WTC11 (cell line): ENCODE measurements around the gene CLTA. TPM values are rescaled to one million over a fixed set of nuclear protein-coding genes. Genes with fewer than 3 reads are reported as not detected.

Source experiments
- ATAC-seq: fragments of 200-7000 bp; cut with Tn5 transposase; 2 replicates; pipeline ENCODE4 v1.10.0; 2021; ENCODE audit warnings: mild to moderate bottlenecking, moderate library complexity
- CTCF ChIA-PET: fragments of 300-600 bp; sonication (Branson Sonifier 250); formaldehyde crosslinking; loops from one replicate; lab custom pipeline; 2021; ENCODE audit warnings: antibody characterized with exemption; lab: Charles Lee
- POLR2A ChIA-PET: fragments of 350-600 bp; sonication (Branson Sonifier 250); formaldehyde crosslinking; loops from one replicate; lab custom pipeline; 2021; ENCODE audit warnings: antibody characterized with exemption; lab: Charles Lee
- DNase-seq: peaks from one replicate; pipeline ENCODE4 v3.0.0; 2021; ENCODE audit warnings: low spot score
- H3K27ac Mint-ChIP-seq: 2 replicates; pipeline ENCODE4 v1.8.0; 2021; ENCODE audit warnings: mixed read lengths
- H3K27me3 Mint-ChIP-seq: 2 replicates; pipeline ENCODE4 v1.8.0; 2021; ENCODE audit warnings: low read depth, mild to moderate bottlenecking, moderate library complexity, mixed read lengths
- H3K36me3 Mint-ChIP-seq: 2 replicates; pipeline ENCODE4 v1.8.0; 2021; ENCODE audit warnings: mixed read lengths
- H3K4me1 Mint-ChIP-seq: 2 replicates; pipeline ENCODE4 v1.8.0; 2022; ENCODE audit warnings: mixed read lengths
- H3K4me3 Mint-ChIP-seq: 2 replicates; pipeline ENCODE4 v1.8.0; 2021; ENCODE audit warnings: mild to moderate bottlenecking, moderate library complexity, mixed read lengths
- H3K9me3 Mint-ChIP-seq: 2 replicates; pipeline ENCODE4 v1.8.0; 2021; ENCODE audit warnings: mixed read lengths
- AFF4 ChIP-seq: sonication (generic); formaldehyde crosslinking; IDR thresholded peaks from 2 replicates; pipeline ENCODE4 v1.8.1; 2023; ENCODE audit warnings: mild to moderate bottlenecking, missing genetic modification reagents, borderline replicate concordance
- ATF1 ChIP-seq: sonication (generic); formaldehyde crosslinking; IDR thresholded peaks from 2 replicates; pipeline ENCODE4 v1.8.1; 2023; ENCODE audit warnings: mild to moderate bottlenecking, moderate library complexity, missing genetic modification reagents
- ATF2 ChIP-seq: sonication (generic); formaldehyde crosslinking; IDR thresholded peaks from 2 replicates; pipeline ENCODE4 v1.8.1; 2022; ENCODE audit warnings: low read depth, missing genetic modification reagents, borderline replicate concordance
- CTCF ChIP-seq: fragments of 200-600 bp; IDR thresholded peaks from 2 replicates; pipeline ENCODE4 v1.8.0; 2022; ENCODE audit warnings: antibody characterized with exemption
- E2F4 ChIP-seq: sonication (generic); formaldehyde crosslinking; IDR thresholded peaks from 2 replicates; pipeline ENCODE4 v1.8.1; 2022; ENCODE audit warnings: low read depth, mild to moderate bottlenecking, moderate library complexity, missing genetic modification reagents, borderline replicate concordance
- ESRRA ChIP-seq: sonication (generic); formaldehyde crosslinking; IDR thresholded peaks from 2 replicates; pipeline ENCODE4 v1.8.1; 2022; ENCODE audit warnings: mild to moderate bottlenecking, missing genetic modification reagents, borderline replicate concordance
- ETV6 ChIP-seq: sonication (generic); formaldehyde crosslinking; IDR thresholded peaks from 2 replicates; pipeline ENCODE4 v1.8.1; 2022; ENCODE audit warnings: mild to moderate bottlenecking, missing genetic modification reagents
- FOXK1 ChIP-seq: sonication (generic); formaldehyde crosslinking; IDR thresholded peaks from 2 replicates; pipeline ENCODE4 v1.8.0; 2022; ENCODE audit warnings: mild to moderate bottlenecking, moderate library complexity, missing genetic modification reagents
- FOXP1 ChIP-seq: sonication (generic); formaldehyde crosslinking; IDR thresholded peaks from 2 replicates; pipeline ENCODE4 v1.8.0; 2022; ENCODE audit warnings: missing genetic modification reagents, mild to moderate bottlenecking, moderate library complexity, borderline replicate concordance
- MAX ChIP-seq: sonication (generic); formaldehyde crosslinking; IDR thresholded peaks from 2 replicates; pipeline ENCODE4 v1.8.0; 2022; ENCODE audit warnings: mild to moderate bottlenecking, missing genetic modification reagents
- MYBL2 ChIP-seq: sonication (generic); formaldehyde crosslinking; IDR thresholded peaks from 2 replicates; pipeline ENCODE4 v1.8.1; 2023; ENCODE audit warnings: mild to moderate bottlenecking, moderate library complexity, missing genetic modification reagents
- NFYB ChIP-seq: sonication (generic); formaldehyde crosslinking; conservative IDR thresholded peaks from 2 replicates; pipeline ENCODE4 v1.8.0; 2022; ENCODE audit warnings: low read depth, missing genetic modification reagents
- RORB ChIP-seq: fragments of 250-450 bp; sonication (Bioruptor Pico); IDR thresholded peaks from 2 replicates; pipeline ENCODE4 v1.9.0; 2021; ENCODE audit warnings: mild to moderate bottlenecking
- SP1 ChIP-seq: sonication (generic); formaldehyde crosslinking; conservative IDR thresholded peaks from 2 replicates; pipeline ENCODE4 v1.8.1; 2022; ENCODE audit warnings: missing genetic modification reagents
- TCF7 ChIP-seq: sonication (generic); formaldehyde crosslinking; IDR thresholded peaks from 2 replicates; pipeline ENCODE4 v1.8.0; 2022; ENCODE audit warnings: mild to moderate bottlenecking, low read depth, missing genetic modification reagents, moderate library complexity
- ZNF121 ChIP-seq: sonication (generic); formaldehyde crosslinking; IDR thresholded peaks from 2 replicates; pipeline ENCODE4 v1.8.0; 2023; ENCODE audit warnings: missing genetic modification reagents
- ZNF232 ChIP-seq: sonication (generic); formaldehyde crosslinking; IDR thresholded peaks from 2 replicates; pipeline ENCODE4 v1.8.0; 2022; ENCODE audit warnings: mild to moderate bottlenecking, missing genetic modification reagents
- ZNF423 ChIP-seq: fragments of 250-450 bp; sonication (Bioruptor Pico); IDR thresholded peaks from 2 replicates; pipeline ENCODE4 v2.1.2; 2022; ENCODE audit warnings: mild to moderate bottlenecking, moderate library complexity
- ZNF671 ChIP-seq: fragments of 250-450 bp; sonication (Bioruptor Pico); IDR thresholded peaks from 2 replicates; pipeline ENCODE4 v1.8.0; 2021; ENCODE audit warnings: mild to moderate bottlenecking
- total RNA-seq: library from RNA; stranded (reverse); gene quantifications from 3 replicates; pipeline ENCODE4 v1.2.3, GENCODE V29; 2021
- TF ChIP-seq, protein P1 (sequence below): fragments of 250-450 bp; sonication (Bioruptor Pico); IDR thresholded peaks from 2 replicates; pipeline ENCODE4 v1.9.0; 2021; ENCODE audit warnings: mild to moderate bottlenecking
- TF ChIP-seq, protein P2 (sequence below): fragments of 250-450 bp; sonication (Bioruptor Pico); conservative IDR thresholded peaks from 2 replicates; pipeline ENCODE4 v1.9.0; 2021; ENCODE audit warnings: mild to moderate bottlenecking

Gene CLTA
- total RNA-seq, 1 experiment from 2014 or later = 213 TPM

GRCh38 chr9:36251428-36251827 is 60.7 kb downstream of the CLTA start:
- Mint-ChIP-seq H3K36me3 (no peaks in the 10 kb centered on the region; the same call in 1 of the 2 replicates), H3K4me1 (no peaks in the 10 kb centered on the region), H3K9me3 (no peaks in the 10 kb centered on the region), H3K27ac (no peak overlapping the region), H3K27me3 (no peaks in the 10 kb centered on the region), H3K4me3 (no peak overlapping the region)
- TF ChIP-seq ZNF671 (CRISPR knock-in tag) (no peak), AFF4 (CRISPR knock-in tag) (no peak), ZNF121 (CRISPR knock-in tag) (no peak), ATF2 (CRISPR knock-in tag) (no peak), FOXK1 (CRISPR knock-in tag) (no peak), CTCF (no peak), RORB (CRISPR knock-in tag) (no peak), ZNF423 (CRISPR knock-in tag) (no peak), ZNF232 (CRISPR knock-in tag) (no peak)
- TF ChIP-seq, protein P1, sequence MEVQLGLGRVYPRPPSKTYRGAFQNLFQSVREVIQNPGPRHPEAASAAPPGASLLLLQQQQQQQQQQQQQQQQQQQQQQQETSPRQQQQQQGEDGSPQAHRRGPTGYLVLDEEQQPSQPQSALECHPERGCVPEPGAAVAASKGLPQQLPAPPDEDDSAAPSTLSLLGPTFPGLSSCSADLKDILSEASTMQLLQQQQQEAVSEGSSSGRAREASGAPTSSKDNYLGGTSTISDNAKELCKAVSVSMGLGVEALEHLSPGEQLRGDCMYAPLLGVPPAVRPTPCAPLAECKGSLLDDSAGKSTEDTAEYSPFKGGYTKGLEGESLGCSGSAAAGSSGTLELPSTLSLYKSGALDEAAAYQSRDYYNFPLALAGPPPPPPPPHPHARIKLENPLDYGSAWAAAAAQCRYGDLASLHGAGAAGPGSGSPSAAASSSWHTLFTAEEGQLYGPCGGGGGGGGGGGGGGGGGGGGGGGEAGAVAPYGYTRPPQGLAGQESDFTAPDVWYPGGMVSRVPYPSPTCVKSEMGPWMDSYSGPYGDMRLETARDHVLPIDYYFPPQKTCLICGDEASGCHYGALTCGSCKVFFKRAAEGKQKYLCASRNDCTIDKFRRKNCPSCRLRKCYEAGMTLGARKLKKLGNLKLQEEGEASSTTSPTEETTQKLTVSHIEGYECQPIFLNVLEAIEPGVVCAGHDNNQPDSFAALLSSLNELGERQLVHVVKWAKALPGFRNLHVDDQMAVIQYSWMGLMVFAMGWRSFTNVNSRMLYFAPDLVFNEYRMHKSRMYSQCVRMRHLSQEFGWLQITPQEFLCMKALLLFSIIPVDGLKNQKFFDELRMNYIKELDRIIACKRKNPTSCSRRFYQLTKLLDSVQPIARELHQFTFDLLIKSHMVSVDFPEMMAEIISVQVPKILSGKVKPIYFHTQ = no peak
- ATAC-seq = no peak
- no peak for DNase-seq
- ChIA-PET POLR2A (no interaction called here), CTCF (no interaction called here)

DNA sequence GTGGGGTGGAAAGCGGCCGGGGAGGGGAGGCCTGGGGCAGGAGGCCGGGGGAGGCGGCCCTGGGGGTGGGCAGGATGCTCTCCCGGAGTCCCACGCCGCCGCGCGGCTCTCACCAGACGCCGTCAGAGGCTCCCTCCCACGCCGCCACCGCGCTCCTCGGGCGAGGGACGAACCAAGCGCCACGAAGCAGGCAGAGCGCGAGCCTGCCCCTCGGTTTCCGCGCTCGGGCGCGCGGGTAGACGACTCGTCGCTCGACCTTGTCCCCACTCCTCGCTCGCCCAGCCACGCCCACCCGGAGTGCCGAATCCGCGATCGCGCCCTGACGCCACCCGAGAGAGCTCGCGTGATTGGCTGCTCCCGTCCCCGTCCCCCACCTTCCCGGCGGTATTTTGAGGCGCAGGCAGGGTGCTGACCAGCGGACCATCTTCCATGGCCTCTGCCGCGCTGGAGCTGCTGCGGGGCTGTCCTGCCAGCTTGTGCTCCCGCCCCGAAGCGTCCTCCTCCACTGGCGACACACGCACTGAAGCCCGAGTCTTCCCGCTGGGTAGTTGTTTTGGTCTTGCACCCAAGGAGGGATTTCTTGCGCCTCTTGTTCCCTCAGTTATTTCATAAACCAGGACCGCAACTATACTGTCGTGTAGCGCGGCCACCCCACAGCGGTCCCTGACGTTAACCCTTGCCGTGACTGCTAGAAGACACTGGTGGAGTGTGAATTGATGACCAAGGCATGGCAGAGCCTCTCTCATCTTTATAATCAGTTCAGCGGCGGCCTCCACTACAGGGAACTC is 67.7 kb downstream of the CLTA start, which contains the start of gene GNE:
Gene GNE, minus strand, starts transcription at position 241 of the 788 bp plus-strand sequence. CDS start 9,093 bp downstream, outside the sequence.
- peak within 1 kb of the TSS; percentile 25 for H3K27ac Mint-ChIP-seq
- peak within 1 kb of the TSS; percentile 88 for H3K4me3 Mint-ChIP-seq
- POLR2A ChIA-PET = no interaction called here
- H3K9me3 Mint-ChIP-seq = peaks cover 8% of the 10 kb centered on the region; the same call in 1 of the 2 replicates
- H3K36me3 Mint-ChIP-seq = no peaks in the 10 kb centered on the region
- peak; percentile 94 for DNase-seq
- CTCF ChIA-PET = interaction anchor here (0.9 to 2.6 kb wide), 3 partner anchors 24 to 70 kb away, joined by 3 to 10 read pairs (median 3); no protein-coding TSS in a partner anchor
- no peaks in the 10 kb centered on the region for H3K27me3 Mint-ChIP-seq
- ATAC-seq = peak; percentile 81
- H3K4me1 Mint-ChIP-seq = no peaks in the 10 kb centered on the region
- TF ChIP-seq MYBL2 (peak; percentile 66; the same call in 1 of the 2 replicates), ATF1 (CRISPR knock-in tag) (no peak), FOXP1 (CRISPR knock-in tag) (peak; percentile 13; the same call in 1 of the 2 replicates), ESRRA (CRISPR knock-in tag) (peak; percentile 67; the same call in 1 of the 2 replicates), TCF7 (no peak), SP1 (CRISPR knock-in tag) (peak; percentile 99), E2F4 (CRISPR knock-in tag) (no peak), NFYB (CRISPR knock-in tag) (peak; percentile 61), ETV6 (CRISPR knock-in tag) (peak; percentile 44; the same call in 1 of the 2 replicates), MAX (CRISPR knock-in tag) (peak; percentile 77)
- TF ChIP-seq, protein P2, sequence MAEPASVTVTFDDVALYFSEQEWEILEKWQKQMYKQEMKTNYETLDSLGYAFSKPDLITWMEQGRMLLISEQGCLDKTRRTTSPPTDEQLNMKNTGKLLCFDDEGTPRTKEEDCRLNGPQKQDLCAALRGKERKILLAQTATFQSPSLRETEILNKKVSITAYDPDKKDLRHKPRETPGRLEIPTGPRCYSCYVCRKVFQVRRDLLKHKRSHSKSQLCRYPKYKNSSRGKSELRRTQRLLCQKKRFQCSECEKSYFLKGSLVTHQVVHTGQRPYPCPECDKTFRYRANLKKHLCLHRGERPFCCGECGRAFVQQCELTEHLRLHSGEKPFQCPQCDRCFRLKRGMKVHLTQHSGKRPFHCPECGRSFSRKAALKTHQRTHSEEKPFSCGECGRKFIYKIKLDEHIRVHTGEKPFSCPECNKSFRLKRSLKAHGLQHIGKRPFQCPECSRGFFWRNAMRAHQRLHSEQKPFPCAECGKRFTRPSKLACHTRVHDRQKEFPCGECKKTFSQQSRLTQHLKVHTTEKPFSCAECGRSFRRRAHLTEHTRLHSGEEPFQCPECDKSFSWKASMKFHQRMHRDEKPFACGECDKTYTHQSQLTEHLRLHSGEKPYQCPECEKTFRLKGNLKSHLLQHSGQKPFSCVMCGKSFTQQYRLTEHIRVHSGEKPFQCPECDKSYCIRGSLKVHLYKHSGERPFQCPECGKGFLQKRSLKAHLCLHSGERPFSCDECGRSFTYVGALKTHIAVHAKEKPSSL (CRISPR knock-in tag) = no peak
